Testis (tissue), 3 donors: Measurements from ENCODE around the gene VAPB. TPM values are rescaled to one million over a fixed set of nuclear protein-coding genes. Genes with fewer than 3 reads are reported as not detected.
A peak's percentile ranks its signal among the peaks of the same experiment; 100 is the strongest.

Source experiments
- DNase-seq: peaks from one replicate; pipeline ENCODE4 v3.0.0-alpha.2; 2019
- H3K27ac ChIP-seq, 2 donors: fragments of 200-600 bp; sonication (generic); one replicate each; pipeline ENCODE4 v1.5.1; 2019
- H3K27me3 ChIP-seq: fragments of 200-600 bp; sonication (generic); one replicate; pipeline ENCODE4 v1.5.1; 2019
- H3K36me3 ChIP-seq: fragments of 200-600 bp; sonication (generic); one replicate; pipeline ENCODE4 v1.5.1; 2017; ENCODE audit warnings: low read depth; ENCODE audit errors: missing control alignments
- H3K4me1 ChIP-seq: fragments of 200-600 bp; sonication (generic); one replicate; pipeline ENCODE4 v1.5.1; 2019
- H3K4me3 ChIP-seq, 2 donors: fragments of 200-600 bp; sonication (generic); one replicate each; pipeline ENCODE4 v1.5.1; 2017 to 2019
- H3K9me3 ChIP-seq: fragments of 200-600 bp; sonication (generic); one replicate; pipeline ENCODE4 v1.5.1; 2017
- CTCF ChIP-seq, 3 experiments: fragments of 450-650 bp in 2 of 3; fragments of 200-600 bp in 1 of 3; sonication (generic) in 1 of 3; IDR thresholded peaks; one replicate each; pipeline ENCODE4 v1.5.1; 2016 to 2019; ENCODE audit warnings: antibody characterized with exemption in 3 of 3, mild to moderate bottlenecking in 2 of 3, moderate library complexity in 1 of 3
- POLR2A ChIP-seq: fragments of 450-650 bp; IDR thresholded peaks from one replicate; pipeline ENCODE4 v1.6.1; 2017; ENCODE audit warnings: antibody characterized with exemption, mild to moderate bottlenecking, moderate library complexity
- WGBS, 2 donors: methylation state at CpG; one replicate each; pipeline ENCODE4 v1.1.5; 2018; 5-methylcytosine and 5-hydroxymethylcytosine counted together
- intact Hi-C: fragments of 100-400 bp; cut with DNase I; formaldehyde crosslinking; loops from one replicate; pipeline ENCODE4 v1.15.1; 2023; ENCODE audit warnings: low total_unique reads
- polyA plus RNA-seq: library from polyadenylated mRNA; stranded (reverse); fragments of 350-450 nt; fragmentation: Illumina TruSeq; extraction: RNeasy Lipid Tissue Mini Kit (QIAGEN cat#74804); gene quantifications from one replicate; pipeline ENCODE4 v1.2.3, GENCODE V29; 2014; ENCODE audit warnings: low read depth, low replicate concordance; ENCODE audit not compliant: insufficient read depth
- total RNA-seq, 2 donors: library from RNA; depleted of rRNA; stranded (reverse); fragments of >200 nt; gene quantifications; one replicate each; pipeline ENCODE4 v1.2.3, GENCODE V29; 2016

VAPB gene
- total and polyA plus RNA-seq, 3 donors from 2014 or later = 23.5 to 31.4 (median 23.8) TPM

DNA sequence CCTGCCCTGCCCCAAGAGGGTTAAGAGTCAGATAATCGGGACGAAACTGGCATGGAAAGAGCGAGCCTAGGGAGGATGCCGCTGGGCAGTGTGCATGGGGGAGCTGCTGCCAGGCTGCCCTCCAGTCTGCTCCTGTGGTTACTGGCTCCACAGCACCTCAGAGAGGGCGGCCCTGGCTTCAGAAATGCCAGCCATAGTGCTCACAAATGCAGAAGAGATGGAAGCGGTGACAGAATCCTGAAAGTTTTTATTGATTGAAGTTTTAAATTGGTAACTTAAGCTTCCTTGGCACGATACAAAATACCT is 57.9 kb downstream of the VAPB start:
- Histone ChIP-seq H3K36me3 (no peaks in the 10 kb centered on the region), H3K4me3 (no peak overlapping the region), H3K4me1 (no peaks in the 10 kb centered on the region), H3K27me3 (no peaks in the 10 kb centered on the region), H3K27ac (no peak overlapping the region), H3K9me3 (no peaks in the 10 kb centered on the region)
- no peak for TF ChIP-seq POLR2A
- no peak for TF ChIP-seq CTCF (IDR thresholded peaks at IDR 0.05)
- intact Hi-C loops = no loop called here
- DNase-seq = no peak
- 78 to 81% methylated on average over 7 of the region's 7 CpGs for WGBS, 2 donors

DNA sequence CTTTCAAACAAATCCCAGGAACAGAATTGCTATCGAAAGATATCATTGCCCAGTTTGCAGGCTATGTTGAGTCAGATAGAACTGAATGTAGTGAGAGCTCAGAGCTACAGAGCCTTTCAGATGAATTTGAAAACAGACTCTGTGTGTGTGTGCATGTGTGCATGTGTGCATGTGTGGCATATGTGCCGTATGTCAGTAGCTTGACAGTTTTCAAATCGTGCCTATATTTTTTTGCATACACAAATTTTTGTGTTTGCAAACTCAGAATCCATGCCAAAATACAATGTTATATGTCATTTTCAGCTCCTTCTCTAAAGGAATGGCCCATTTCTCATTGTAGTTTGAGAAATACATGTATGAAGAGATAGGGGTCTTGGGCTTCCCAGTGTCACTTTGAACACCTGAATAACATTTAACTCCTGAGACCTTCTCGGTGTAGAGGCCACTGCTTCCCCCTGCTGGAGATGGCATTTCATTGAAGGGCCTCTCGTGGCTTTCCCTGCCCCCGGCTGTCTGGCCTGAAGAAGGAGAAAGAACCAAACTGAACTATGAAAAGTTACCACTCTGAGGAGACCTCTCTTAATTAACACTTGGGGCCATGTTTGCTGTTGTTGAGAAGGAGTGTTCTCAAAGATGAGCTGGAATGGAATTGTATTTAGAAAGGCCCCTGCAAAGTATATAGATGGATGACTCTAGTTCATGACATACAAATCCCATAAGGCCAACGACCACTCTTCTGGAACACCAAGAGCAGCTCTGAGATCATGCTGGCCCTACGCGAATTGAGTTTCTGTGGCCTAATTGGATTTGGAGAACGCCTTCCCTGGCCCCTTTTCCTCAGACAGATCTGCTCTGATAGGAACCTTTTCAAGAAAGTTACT is 58.7 kb downstream of the VAPB start:
- TF ChIP-seq POLR2A (no peak), CTCF (IDR thresholded peaks at IDR 0.05) (peak in 2 of 3 experiments; percentile 16 to 46)

GRCh38 chr20:58448958-58449357 is 59.9 kb downstream of the VAPB start:
- WGBS, 2 donors = 76 to 84% methylated on average over 4 of the region's 4 CpGs
- no peak overlapping the region for H3K27ac ChIP-seq
- no peak for DNase-seq
- no peak for TF ChIP-seq CTCF (IDR thresholded peaks at IDR 0.05)
- TF ChIP-seq POLR2A = no peak
- no peaks in the 10 kb centered on the region for H3K4me1 ChIP-seq
- intact Hi-C loops = no loop called here
- H3K4me3 ChIP-seq = no peak overlapping the region
- no peaks in the 10 kb centered on the region for H3K9me3 ChIP-seq
- no peaks in the 10 kb centered on the region for H3K36me3 ChIP-seq
- H3K27me3 ChIP-seq = no peaks in the 10 kb centered on the region

More for the DNA sequence above, 58.7 kb downstream of the VAPB start:
- H3K27ac ChIP-seq = no peak overlapping the region
- H3K9me3 ChIP-seq = no peaks in the 10 kb centered on the region
- no peaks in the 10 kb centered on the region for H3K36me3 ChIP-seq
- no peaks in the 10 kb centered on the region for H3K4me1 ChIP-seq
- 75 to 77% methylated on average over 10 of the region's 10 CpGs for WGBS, 2 donors
- no peaks in the 10 kb centered on the region for H3K27me3 ChIP-seq
- DNase-seq = peak; percentile 60
- H3K4me3 ChIP-seq = no peak overlapping the region
- intact Hi-C loops = no loop called here

DNA sequence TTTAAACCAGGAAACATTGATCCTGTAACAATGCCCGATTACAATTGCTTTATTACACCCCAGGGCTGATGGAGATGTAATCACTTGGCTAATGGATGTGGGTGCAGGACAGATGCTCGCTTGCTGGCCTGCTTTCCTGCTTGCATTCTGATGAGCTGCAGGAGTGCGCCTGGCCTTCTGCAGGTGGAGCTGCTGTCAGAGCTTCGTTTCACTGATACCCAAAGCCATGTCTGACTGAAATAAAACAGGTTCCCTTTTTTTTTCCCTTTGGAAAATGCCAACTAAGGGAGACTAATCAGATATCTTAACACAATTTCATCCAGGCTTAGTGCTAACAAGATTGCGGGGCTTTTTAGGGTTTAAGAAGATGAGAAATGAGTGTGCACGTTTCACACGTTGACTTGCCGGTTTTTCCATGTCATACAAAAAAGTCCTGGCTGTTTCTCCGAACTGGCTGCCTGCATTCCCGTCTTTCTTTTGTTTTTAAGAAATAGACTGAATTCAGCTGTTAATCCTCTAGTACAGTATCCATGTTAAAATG is 60.7 kb downstream of the VAPB start:
- TF ChIP-seq CTCF (IDR thresholded peaks at IDR 0.05) (no peak), POLR2A (no peak)
- 84 to 91% methylated on average over 10 of the region's 10 CpGs for whole genome bisulfite sequencing, 2 donors
- Histone ChIP-seq H3K4me1 (no peaks in the 10 kb centered on the region), H3K9me3 (no peaks in the 10 kb centered on the region), H3K4me3 (no peak overlapping the region), H3K27me3 (no peaks in the 10 kb centered on the region), H3K27ac (no peak overlapping the region), H3K36me3 (no peaks in the 10 kb centered on the region)
- intact Hi-C loops = no loop called here
- no peak for DNase-seq

DNA sequence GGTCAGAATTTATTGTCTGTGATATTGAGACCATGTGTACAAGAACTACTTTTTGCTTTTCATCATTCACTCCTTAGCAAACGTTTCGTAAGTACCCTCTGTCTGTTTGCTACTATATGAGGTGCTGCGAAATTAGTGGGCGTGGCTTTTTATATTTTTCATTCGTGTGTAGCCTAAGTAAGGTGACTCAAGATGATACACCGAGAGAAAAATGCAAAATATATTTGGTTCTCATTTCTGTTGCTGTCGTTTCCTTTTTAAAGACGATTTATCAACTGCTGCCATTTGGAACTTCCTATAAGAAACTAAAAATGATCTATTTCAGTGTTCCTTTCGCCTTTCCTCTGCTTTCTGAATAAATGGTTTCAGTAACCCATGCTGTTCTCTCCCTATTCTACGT is 61.2 kb downstream of the VAPB start:
- H3K36me3 ChIP-seq = no peaks in the 10 kb centered on the region
- H3K27ac ChIP-seq = no peak overlapping the region
- TF ChIP-seq POLR2A (no peak), CTCF (IDR thresholded peaks at IDR 0.05) (no peak)
- H3K27me3 ChIP-seq = no peaks in the 10 kb centered on the region
- intact Hi-C loops = no loop called here
- H3K4me1 ChIP-seq = no peaks in the 10 kb centered on the region
- H3K9me3 ChIP-seq = no peaks in the 10 kb centered on the region
- DNase-seq = no peak
- WGBS, 2 donors = 84 to 87% methylated on average over 10 of the region's 10 CpGs
- H3K4me3 ChIP-seq = no peak overlapping the region
